ENCODE results near the gene REN. TPM values are rescaled to one million over a fixed set of nuclear protein-coding genes. Genes with fewer than 3 reads are reported as not detected.

REN gene
- polyA plus RNA-seq, 1 experiment: 0.99 TPM

DNA sequence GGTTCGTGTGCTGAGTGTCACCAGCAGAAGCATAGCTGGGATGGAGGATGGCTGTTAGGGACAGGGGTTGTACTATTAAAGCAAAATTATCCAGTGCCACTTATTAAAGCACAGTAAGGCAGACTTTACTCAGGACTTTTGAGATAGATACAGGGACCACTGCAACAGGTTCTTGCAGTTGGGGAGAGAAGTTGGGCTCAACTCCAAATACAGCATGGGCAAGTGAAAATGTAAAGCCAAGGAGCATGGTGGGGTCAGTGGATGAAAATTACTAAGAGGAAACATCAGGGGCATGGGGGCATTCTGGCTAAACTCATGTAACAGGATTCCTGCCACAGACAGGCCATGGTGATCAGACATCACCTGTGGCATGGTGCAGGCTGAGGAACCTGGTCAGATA, 15.0 kb upstream of the REN start:
- TF ChIP-seq, protein P1, sequence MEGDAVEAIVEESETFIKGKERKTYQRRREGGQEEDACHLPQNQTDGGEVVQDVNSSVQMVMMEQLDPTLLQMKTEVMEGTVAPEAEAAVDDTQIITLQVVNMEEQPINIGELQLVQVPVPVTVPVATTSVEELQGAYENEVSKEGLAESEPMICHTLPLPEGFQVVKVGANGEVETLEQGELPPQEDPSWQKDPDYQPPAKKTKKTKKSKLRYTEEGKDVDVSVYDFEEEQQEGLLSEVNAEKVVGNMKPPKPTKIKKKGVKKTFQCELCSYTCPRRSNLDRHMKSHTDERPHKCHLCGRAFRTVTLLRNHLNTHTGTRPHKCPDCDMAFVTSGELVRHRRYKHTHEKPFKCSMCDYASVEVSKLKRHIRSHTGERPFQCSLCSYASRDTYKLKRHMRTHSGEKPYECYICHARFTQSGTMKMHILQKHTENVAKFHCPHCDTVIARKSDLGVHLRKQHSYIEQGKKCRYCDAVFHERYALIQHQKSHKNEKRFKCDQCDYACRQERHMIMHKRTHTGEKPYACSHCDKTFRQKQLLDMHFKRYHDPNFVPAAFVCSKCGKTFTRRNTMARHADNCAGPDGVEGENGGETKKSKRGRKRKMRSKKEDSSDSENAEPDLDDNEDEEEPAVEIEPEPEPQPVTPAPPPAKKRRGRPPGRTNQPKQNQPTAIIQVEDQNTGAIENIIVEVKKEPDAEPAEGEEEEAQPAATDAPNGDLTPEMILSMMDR (IDR thresholded peaks at IDR 0.05; ENCODE audit: insufficient read depth, low read depth, low read length): no peak
- ChIA-PET CTCF (interaction anchor here (0.9 to 2.5 kb wide), 5 partner anchors 9 to 33 kb away, joined by 3 to 13 read pairs (median 3); partner anchors contain the start of gene GOLT1A), POLR2A (no interaction called here)
- Histone ChIP-seq H3K4me3 (ENCODE audit: low read depth, low read length) (no peak overlapping the region), H3K36me3 (ENCODE audit: control insufficient read depth, insufficient read depth, low read length) (no peaks in the 10 kb centered on the region), H3K27me3 (ENCODE audit: control insufficient read depth, insufficient read depth, low read length) (no peaks in the 10 kb centered on the region)
- DNase-seq (ENCODE audit: low read depth): no peak

DNA sequence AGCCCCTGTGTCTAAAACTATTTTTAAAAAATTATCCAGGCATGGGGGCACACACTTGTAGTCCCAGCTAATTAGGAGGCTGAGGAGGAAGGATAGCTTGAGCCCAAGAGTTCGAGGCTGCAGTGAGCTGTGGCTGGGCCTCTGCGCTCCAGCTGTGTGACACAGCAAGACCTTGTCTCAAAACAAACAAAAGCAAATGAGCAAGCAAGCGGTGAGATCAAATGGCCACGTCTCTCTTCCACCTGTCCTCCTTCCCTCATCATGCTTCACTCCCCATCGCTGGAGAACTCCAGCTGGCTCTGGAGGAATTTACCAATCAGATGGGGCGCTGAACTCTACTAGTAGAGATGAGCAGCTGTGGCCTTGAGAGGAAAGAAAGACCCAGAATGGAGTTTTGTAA, 14.0 kb upstream of the REN start:
- POLR2A ChIA-PET: no interaction called here

DNA sequence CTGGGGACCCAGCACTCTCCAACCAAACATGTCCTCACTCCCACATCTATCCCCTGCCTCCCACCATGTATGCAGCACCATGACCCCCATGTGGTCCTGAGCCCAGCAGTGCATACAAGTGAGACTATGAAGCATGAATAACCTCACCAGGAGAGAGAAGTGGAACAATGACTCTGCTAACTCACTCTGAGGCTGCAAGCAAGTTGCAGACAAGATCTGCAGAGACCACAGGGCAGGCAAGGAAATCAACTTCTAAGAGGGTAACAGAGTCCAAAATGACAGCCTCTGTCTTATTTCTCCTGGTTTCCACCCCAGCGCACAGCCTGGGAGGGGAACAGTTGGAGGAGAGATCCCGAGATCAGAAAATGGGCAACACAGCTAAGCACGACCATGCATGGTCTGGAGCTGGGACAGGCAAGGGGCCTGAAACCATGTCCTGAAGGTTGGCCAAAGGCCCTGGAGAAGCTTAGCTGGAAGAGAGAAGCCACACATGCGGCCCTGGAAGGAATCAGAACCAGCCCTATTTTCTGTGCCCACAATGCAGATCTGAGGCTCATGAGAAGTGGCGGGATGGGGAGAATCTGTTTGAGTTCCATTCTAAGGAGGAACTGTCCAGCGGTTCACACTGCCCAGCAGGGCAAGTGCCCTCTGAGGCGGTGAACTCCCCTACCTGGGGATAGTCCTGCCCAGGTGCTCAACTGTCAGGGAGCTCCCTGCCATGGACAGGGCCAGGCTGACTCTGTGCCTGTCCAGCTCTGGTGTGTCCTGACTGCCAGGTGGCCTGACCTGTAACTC, 12.5 kb upstream of the REN start:
- Histone ChIP-seq H3K27me3 (ENCODE audit: control insufficient read depth, insufficient read depth, low read length) (no peaks in the 10 kb centered on the region), H3K4me3 (ENCODE audit: low read depth, low read length) (no peak overlapping the region), H3K36me3 (ENCODE audit: control insufficient read depth, insufficient read depth, low read length) (no peaks in the 10 kb centered on the region)
- ChIA-PET POLR2A (no interaction called here), CTCF (interaction anchor here (2.4 to 5.5 kb wide), 3 partner anchors 16 to 28 kb away, joined by 12 to 30 read pairs (median 13); no protein-coding TSS in a partner anchor)
- no peak for DNase-seq (ENCODE audit: low read depth)
- TF ChIP-seq, protein P1 (IDR thresholded peaks at IDR 0.05; ENCODE audit: insufficient read depth, low read depth, low read length): no peak

More for the DNA sequence above, 14.0 kb upstream of the REN start:
- no peak for DNase-seq (ENCODE audit: low read depth)
- H3K4me3 ChIP-seq (ENCODE audit: low read depth, low read length): no peak overlapping the region
- H3K36me3 ChIP-seq (ENCODE audit: control insufficient read depth, insufficient read depth, low read length): no peaks in the 10 kb centered on the region
- CTCF ChIA-PET: interaction anchor here (1.1 to 2.5 kb wide), 5 partner anchors 10 to 27 kb away, joined by 3 to 13 read pairs (median 7); no protein-coding TSS in a partner anchor
- no peaks in the 10 kb centered on the region for H3K27me3 ChIP-seq (ENCODE audit: control insufficient read depth, insufficient read depth, low read length)
- TF ChIP-seq, protein P1 (IDR thresholded peaks at IDR 0.05; ENCODE audit: insufficient read depth, low read depth, low read length): no peak

DNA sequence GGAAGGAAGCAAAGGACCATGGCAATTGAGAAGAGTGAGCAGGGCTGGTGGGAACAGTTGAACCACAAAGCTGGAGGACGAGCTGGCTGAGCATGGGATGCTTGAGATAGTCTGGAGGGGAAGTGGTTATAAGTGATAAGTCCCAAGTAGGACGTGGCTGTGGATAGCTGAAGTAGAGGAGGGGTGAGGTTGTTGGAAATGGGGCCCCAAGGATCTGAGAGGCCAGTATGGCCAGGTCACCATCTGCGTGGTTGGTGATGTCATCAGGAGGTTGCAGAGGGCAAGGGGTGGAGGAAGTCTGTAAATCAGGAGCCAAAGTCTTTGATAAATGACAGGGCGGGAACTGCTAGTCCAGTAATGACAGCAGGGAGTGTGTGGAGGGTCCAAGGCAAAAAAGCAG, 11.0 kb upstream of the REN start:
- H3K27me3 ChIP-seq (ENCODE audit: control insufficient read depth, insufficient read depth, low read length): no peaks in the 10 kb centered on the region
- no peaks in the 10 kb centered on the region for H3K36me3 ChIP-seq (ENCODE audit: control insufficient read depth, insufficient read depth, low read length)
- no peak overlapping the region for H3K4me3 ChIP-seq (ENCODE audit: low read depth, low read length)
- TF ChIP-seq, protein P1 (IDR thresholded peaks at IDR 0.05; ENCODE audit: insufficient read depth, low read depth, low read length): no peak
- ChIA-PET CTCF (interaction anchor here (1.2 to 5.5 kb wide), 2 partner anchors 9 to 29 kb away, joined by 4 to 30 read pairs; no protein-coding TSS in a partner anchor), POLR2A (no interaction called here)
- DNase-seq (ENCODE audit: low read depth): no peak

DNA sequence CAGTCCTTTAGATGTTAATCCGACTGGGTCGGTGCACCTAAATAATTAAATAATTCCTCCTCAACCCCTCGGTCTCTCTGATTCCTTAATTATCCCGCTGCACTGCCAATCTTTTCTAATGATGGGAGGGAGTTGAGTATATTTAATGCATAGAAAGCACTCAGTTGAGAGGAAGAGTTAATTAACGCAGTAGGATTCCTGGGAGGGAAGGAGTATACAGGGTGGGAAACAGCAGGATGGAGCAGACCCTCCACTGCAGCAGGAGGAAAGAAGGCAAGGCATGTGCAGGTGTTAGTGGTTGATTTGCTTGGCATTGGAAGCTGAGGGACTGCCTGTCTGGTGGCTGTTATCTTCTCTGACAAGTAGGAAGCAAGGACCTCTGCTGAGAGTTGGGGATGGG, 9.9 kb upstream of the REN start:
- Histone ChIP-seq H3K4me3 (ENCODE audit: low read depth, low read length) (no peak overlapping the region), H3K36me3 (ENCODE audit: control insufficient read depth, insufficient read depth, low read length) (no peaks in the 10 kb centered on the region), H3K27me3 (ENCODE audit: control insufficient read depth, insufficient read depth, low read length) (no peaks in the 10 kb centered on the region)
- ChIA-PET CTCF (interaction anchor here (1.7 to 5.5 kb wide), 3 partner anchors 12 to 30 kb away, joined by 6 to 30 read pairs (median 15); no protein-coding TSS in a partner anchor), POLR2A (no interaction called here)
- DNase-seq (ENCODE audit: low read depth): no peak
- TF ChIP-seq, protein P1 (IDR thresholded peaks at IDR 0.05; ENCODE audit: insufficient read depth, low read depth, low read length): no peak

All from BJ (cell line).